ENCODE measurements around the gene PLPP4.

Gene PLPP4

DNA sequence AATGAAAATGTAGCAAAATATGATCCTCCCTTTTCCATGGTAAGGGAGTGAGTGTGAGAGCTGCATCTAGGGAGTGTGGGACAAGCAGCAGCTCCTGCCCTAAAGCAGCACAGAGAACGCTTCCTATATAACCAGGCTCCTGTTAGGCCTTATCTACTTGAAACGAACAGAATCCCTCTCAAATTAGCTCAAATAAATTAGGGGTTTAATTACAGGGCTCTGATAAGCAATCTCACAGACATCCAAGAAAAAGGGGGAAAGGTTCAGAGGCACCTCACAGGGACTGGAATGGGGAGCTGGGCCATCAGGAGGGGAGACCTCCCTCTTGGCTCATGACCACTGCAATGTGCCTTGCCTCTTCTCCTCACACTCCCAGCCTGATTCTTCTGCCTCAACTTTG is 57.9 kb downstream of the PLPP4 start:
- ChIA-PET POLR2A (no interaction called here), CTCF (interaction anchor here (1.3 to 2.1 kb wide), 2 partner anchors 10 to 14 kb away, joined by 4 to 6 read pairs; no protein-coding TSS in a partner anchor)
- DNase-seq (ENCODE audit: extremely low spot score) = no peak
- TF ChIP-seq, protein P1, sequence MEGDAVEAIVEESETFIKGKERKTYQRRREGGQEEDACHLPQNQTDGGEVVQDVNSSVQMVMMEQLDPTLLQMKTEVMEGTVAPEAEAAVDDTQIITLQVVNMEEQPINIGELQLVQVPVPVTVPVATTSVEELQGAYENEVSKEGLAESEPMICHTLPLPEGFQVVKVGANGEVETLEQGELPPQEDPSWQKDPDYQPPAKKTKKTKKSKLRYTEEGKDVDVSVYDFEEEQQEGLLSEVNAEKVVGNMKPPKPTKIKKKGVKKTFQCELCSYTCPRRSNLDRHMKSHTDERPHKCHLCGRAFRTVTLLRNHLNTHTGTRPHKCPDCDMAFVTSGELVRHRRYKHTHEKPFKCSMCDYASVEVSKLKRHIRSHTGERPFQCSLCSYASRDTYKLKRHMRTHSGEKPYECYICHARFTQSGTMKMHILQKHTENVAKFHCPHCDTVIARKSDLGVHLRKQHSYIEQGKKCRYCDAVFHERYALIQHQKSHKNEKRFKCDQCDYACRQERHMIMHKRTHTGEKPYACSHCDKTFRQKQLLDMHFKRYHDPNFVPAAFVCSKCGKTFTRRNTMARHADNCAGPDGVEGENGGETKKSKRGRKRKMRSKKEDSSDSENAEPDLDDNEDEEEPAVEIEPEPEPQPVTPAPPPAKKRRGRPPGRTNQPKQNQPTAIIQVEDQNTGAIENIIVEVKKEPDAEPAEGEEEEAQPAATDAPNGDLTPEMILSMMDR (IDR thresholded peaks at IDR 0.05; ENCODE audit: control extremely low read depth, extremely low read depth, low read depth, missing control alignments) = no peak

DNA sequence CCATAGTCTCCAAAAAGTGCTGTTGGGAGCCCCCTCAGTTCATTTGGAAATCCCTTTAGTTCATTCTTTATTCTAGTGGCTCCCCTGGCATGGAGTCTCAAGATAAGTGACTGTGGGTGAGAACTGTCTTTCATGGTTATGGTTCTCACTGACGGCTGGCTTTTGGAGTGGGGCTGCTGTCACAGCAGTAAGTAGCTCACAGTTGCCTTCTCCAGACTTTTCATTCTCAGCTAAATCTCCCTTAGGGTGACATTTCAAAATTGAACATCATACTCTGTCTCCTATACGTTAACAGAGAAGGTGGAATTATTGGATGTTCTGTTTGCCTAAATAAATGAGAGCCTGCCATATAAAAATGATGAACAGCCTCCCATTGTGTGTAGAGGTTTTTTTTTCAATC is 58.7 kb downstream of the PLPP4 start:
- TF ChIP-seq, protein P1 (IDR thresholded peaks at IDR 0.05; ENCODE audit: control extremely low read depth, extremely low read depth, low read depth, missing control alignments) = no peak
- ChIA-PET CTCF (interaction anchor here (1.3 kb wide), 1 partner anchor 10 kb away, joined by 4 read pairs; no protein-coding TSS in a partner anchor), POLR2A (no interaction called here)

DNA sequence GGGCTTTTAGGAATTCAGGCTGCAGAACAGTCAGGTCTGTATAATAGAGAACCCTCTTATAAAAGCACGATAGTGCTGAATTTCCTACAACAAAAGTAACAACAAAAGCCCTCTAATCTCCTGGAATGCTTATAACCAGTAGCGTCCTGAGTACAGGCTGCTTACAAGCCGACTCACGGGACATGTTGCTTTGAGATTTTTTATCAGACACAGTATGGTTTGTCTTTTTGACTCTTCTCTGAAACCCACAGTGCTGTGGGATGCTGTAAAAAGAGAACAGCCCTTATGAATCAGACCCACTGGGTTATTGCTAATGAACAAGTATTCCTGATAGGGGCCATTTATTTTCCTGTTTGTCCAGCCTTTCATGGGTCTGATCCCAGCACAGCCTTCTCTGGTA is 59.4 kb downstream of the PLPP4 start:
- CTCF ChIA-PET = interaction anchor here (1.3 kb wide), 1 partner anchor 9 kb away, joined by 4 read pairs; no protein-coding TSS in a partner anchor
- POLR2A ChIA-PET = no interaction called here
- DNase-seq (ENCODE audit: extremely low spot score) = no peak
- TF ChIP-seq, protein P1 (IDR thresholded peaks at IDR 0.05; ENCODE audit: control extremely low read depth, extremely low read depth, low read depth, missing control alignments) = no peak

More for the DNA sequence above, 58.7 kb downstream of the PLPP4 start:
- no peak for DNase-seq (ENCODE audit: extremely low spot score)

DNA sequence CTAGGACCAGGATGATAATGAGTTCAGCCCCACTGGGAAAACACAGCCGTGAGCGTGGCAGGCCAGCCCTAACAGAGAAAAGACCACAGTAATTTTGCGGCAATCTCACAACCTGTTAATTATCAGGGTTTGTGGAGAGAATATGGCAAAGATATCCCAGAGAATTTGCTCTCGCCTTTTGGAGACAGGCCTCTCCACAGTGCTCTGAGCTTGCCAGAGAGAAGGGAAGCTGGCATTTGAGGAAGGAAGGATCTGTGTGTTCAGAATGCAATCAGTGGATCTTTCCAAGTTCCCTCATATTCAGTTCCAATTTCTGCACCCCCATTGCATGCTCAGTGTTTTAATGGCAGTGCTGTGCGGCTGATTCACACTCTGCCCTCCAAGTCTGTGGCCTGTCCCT is 60.2 kb downstream of the PLPP4 start:
- POLR2A ChIA-PET = no interaction called here
- TF ChIP-seq, protein P1 (IDR thresholded peaks at IDR 0.05; ENCODE audit: control extremely low read depth, extremely low read depth, low read depth, missing control alignments) = no peak
- no peak for DNase-seq (ENCODE audit: extremely low spot score)
- CTCF ChIA-PET = interaction anchor here (1.4 to 1.5 kb wide), 2 partner anchors 12 to 13 kb away, joined by 3 read pairs; no protein-coding TSS in a partner anchor

DNA sequence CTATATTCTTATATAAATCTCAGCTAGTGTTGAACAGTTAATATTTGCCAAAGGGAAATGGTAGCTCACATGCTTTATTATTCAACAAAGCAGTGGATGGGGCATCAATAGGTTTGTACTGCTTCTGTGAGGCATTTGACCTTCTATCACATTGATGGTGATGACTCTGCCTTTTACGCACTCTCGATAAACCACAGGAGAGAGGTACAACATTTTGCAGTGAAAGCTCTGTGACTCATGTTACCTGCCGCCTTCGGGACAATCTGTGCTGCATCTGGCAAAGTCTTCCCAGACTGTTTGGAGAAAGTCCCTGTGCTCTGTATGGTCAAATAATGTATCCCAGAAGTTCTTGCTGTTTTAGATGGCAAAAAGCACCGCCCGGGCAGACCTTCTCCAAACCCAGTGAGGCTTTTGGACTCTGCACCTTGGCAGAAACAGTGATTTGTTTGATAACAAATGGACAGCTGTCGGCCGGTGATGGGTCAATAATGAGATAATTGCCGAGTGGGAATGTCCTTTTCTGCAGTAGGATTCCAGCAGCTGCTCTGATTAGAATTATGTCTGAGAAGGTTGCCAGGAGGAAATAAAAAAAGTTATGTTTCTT is 61.0 kb downstream of the PLPP4 start:
- TF ChIP-seq, protein P1 (IDR thresholded peaks at IDR 0.05; ENCODE audit: control extremely low read depth, extremely low read depth, low read depth, missing control alignments) = no peak
- DNase-seq (ENCODE audit: extremely low spot score) = no peak
- POLR2A ChIA-PET = no interaction called here
- CTCF ChIA-PET = interaction anchor here (0.8 to 1.5 kb wide), 3 partner anchors 9 to 14 kb away, joined by 3 read pairs; no protein-coding TSS in a partner anchor

DNA sequence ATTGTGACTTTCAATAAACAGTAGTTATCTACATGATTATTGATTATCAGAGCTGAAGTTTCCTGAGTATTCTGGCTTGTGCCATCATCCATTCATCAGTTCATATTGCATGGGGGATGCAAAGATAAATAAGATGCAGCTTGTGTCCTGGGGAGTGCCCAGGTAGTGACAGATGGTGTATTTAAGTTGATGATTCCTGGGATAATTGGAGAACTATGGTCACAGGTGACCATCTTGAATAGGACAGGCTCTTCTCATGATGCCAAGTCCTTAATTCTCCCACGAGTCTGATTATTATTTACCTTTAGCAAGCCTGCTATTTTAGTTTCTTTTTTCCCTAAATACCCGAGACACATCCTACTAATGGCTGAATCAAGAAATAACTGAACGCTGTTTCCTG is 64.9 kb downstream of the PLPP4 start:
- ChIA-PET CTCF (no interaction called here), POLR2A (no interaction called here)
- DNase-seq (ENCODE audit: extremely low spot score) = no peak
- TF ChIP-seq, protein P1 (IDR thresholded peaks at IDR 0.05; ENCODE audit: control extremely low read depth, extremely low read depth, low read depth, missing control alignments) = no peak
